DOHH2 (cell line): Measurements from ENCODE around the gene OGDHL.

ENCODE experiments used
- CTCF ChIP-seq: fragments of 200-600 bp; sonication (generic); IDR thresholded peaks from one replicate; pipeline ENCODE4 v1.5.1; 2014; ENCODE audit warnings: antibody characterized with exemption, mild to moderate bottlenecking, low read depth, low read length; ENCODE audit not compliant: poor library complexity, severe bottlenecking
- EZH2phosphoT487 ChIP-seq: fragments of 200-600 bp; sonication (generic); IDR thresholded peaks from 2 replicates; pipeline ENCODE4 v1.6.1; 2017; ENCODE audit warnings: borderline replicate concordance, mild to moderate bottlenecking, antibody characterized with exemption, low read length, moderate library complexity, mixed read lengths

GRCh38 chr10:49766484-49766883 lies 4.4 kb upstream of the OGDHL start:
- TF ChIP-seq CTCF, result no peak
- no peak for TF ChIP-seq EZH2phosphoT487
